NB4 (cell line): Measurements from ENCODE around the gene ZDHHC4.
A peak's percentile ranks its signal among the peaks of the same experiment; 100 is the strongest.

Experiments used
- DNase-seq: peaks from one replicate; pipeline ENCODE4 v3.0.0; 2010; ENCODE audit warnings: low read depth
- H3K4me3 ChIP-seq: one replicate; pipeline ENCODE4 v1.5.1; 2011; ENCODE audit warnings: mild to moderate bottlenecking, low read depth, low read length, moderate library complexity
- CTCF ChIP-seq: IDR thresholded peaks from one replicate; pipeline ENCODE4 v1.5.1; 2012; ENCODE audit warnings: low read depth, low read length
- MAX ChIP-seq: IDR thresholded peaks from 2 replicates; pipeline ENCODE4 v1.6.1; 2011; ENCODE audit warnings: low read depth, low read length
- MYC ChIP-seq: IDR thresholded peaks from 2 replicates; pipeline ENCODE4 v1.6.1; 2011; ENCODE audit warnings: low read depth, low read length
- POLR2A ChIP-seq: IDR thresholded peaks from 2 replicates; pipeline ENCODE4 v1.6.1; 2011; ENCODE audit warnings: mild to moderate bottlenecking; ENCODE audit not compliant: insufficient read length; ENCODE audit errors: extremely low read depth

ZDHHC4 gene

GRCh38 chr7:6615723-6616555 lies 38.7 kb downstream of the ZDHHC4 start:
- DNase-seq: no peak
- no peak overlapping the region for H3K4me3 ChIP-seq
- TF ChIP-seq POLR2A: no peak
- no peak for TF ChIP-seq MYC
- no peak for TF ChIP-seq CTCF
- no peak for TF ChIP-seq MAX

GRCh38 chr7:6616854-6617643 lies 39.8 kb downstream of the ZDHHC4 start:
- TF ChIP-seq MAX (no peak), POLR2A (no peak), MYC (no peak), CTCF (no peak)
- DNase-seq: peak; percentile 74
- no peak overlapping the region for H3K4me3 ChIP-seq

GRCh38 chr7:6618621-6619020 lies 41.4 kb downstream of the ZDHHC4 start:
- H3K4me3 ChIP-seq: no peak overlapping the region
- TF ChIP-seq MAX (no peak), CTCF (no peak), POLR2A (no peak), MYC (no peak)
- DNase-seq: no peak

- no peak for DNase-seq
- H3K4me3 ChIP-seq: no peak overlapping the region
- TF ChIP-seq MYC: no peak
- TF ChIP-seq CTCF: no peak
- no peak for TF ChIP-seq POLR2A
- TF ChIP-seq MAX: no peak
Measured at GRCh38 chr7:6619961-6620360, 42.7 kb downstream of the ZDHHC4 start.

- DNase-seq: peak; percentile 25
- no peak for TF ChIP-seq MYC
- no peak for TF ChIP-seq POLR2A
- TF ChIP-seq MAX: no peak
- TF ChIP-seq CTCF: no peak
- no peak overlapping the region for H3K4me3 ChIP-seq
Measured at GRCh38 chr7:6621195-6622133, 44.2 kb downstream of the ZDHHC4 start.
